ENCODE measurements around the gene PRELID1.

The PRELID1 gene

GRCh38 chr5:177317959-177318377 lies 14.4 kb downstream of the PRELID1 start:
- no peaks in the 10 kb centered on the region for H3K9me3 ChIP-seq (ENCODE audit: severe bottlenecking)
- H3K27ac ChIP-seq (ENCODE audit: poor library complexity, severe bottlenecking), result no peak overlapping the region
- peak; percentile 68 for ATAC-seq (ENCODE audit: low read depth)
- no peak for DNase-seq (ENCODE audit: low spot score)
- H3K4me1 ChIP-seq (ENCODE audit: insufficient read depth, poor library complexity, severe bottlenecking), result no peaks in the 10 kb centered on the region
- H3K4me3 ChIP-seq (ENCODE audit: severe bottlenecking), result no peak overlapping the region
- peak; percentile 98 for TF ChIP-seq CTCF (IDR thresholded peaks at IDR 0.05; ENCODE audit: poor library complexity, severe bottlenecking)
- H3K27me3 ChIP-seq (ENCODE audit: insufficient read depth, poor library complexity, severe bottlenecking), result no peaks in the 10 kb centered on the region
- 0 out of 2 replicates have a peak, but pooled peaks cover 6% of the 10 kb centered on the region for H3K36me3 ChIP-seq (ENCODE audit: low read depth)

GRCh38 chr5:177319913-177320588 lies 16.5 kb downstream of the PRELID1 start:
- Histone ChIP-seq H3K4me3 (ENCODE audit: severe bottlenecking) (no peak overlapping the region), H3K27ac (ENCODE audit: poor library complexity, severe bottlenecking) (no peak overlapping the region), H3K9me3 (ENCODE audit: severe bottlenecking) (no peaks in the 10 kb centered on the region), H3K36me3 (ENCODE audit: low read depth) (0 out of 2 replicates have a peak, but pooled peaks cover 6% of the 10 kb centered on the region), H3K27me3 (ENCODE audit: insufficient read depth, poor library complexity, severe bottlenecking) (no peaks in the 10 kb centered on the region), H3K4me1 (ENCODE audit: insufficient read depth, poor library complexity, severe bottlenecking) (no peaks in the 10 kb centered on the region)
- no peak for TF ChIP-seq CTCF (IDR thresholded peaks at IDR 0.05; ENCODE audit: poor library complexity, severe bottlenecking)
- no peak for DNase-seq (ENCODE audit: low spot score)
- ATAC-seq (ENCODE audit: low read depth), result no peak; the same call in 2 of the 3 replicates

GRCh38 chr5:177320879-177321278 lies 17.3 kb downstream of the PRELID1 start:
- H3K4me1 ChIP-seq (ENCODE audit: insufficient read depth, poor library complexity, severe bottlenecking), result no peaks in the 10 kb centered on the region
- no peak overlapping the region for H3K4me3 ChIP-seq (ENCODE audit: severe bottlenecking)
- DNase-seq (ENCODE audit: low spot score) (no peak), ATAC-seq (ENCODE audit: low read depth) (no peak)
- no peak overlapping the region for H3K27ac ChIP-seq (ENCODE audit: poor library complexity, severe bottlenecking)
- H3K9me3 ChIP-seq (ENCODE audit: severe bottlenecking), result no peaks in the 10 kb centered on the region
- no peaks in the 10 kb centered on the region for H3K27me3 ChIP-seq (ENCODE audit: insufficient read depth, poor library complexity, severe bottlenecking)
- no peak for TF ChIP-seq CTCF (IDR thresholded peaks at IDR 0.05; ENCODE audit: poor library complexity, severe bottlenecking)
- 0 out of 2 replicates have a peak, but pooled peaks cover 6% of the 10 kb centered on the region for H3K36me3 ChIP-seq (ENCODE audit: low read depth)

GRCh38 chr5:177325868-177326381 lies 22.3 kb downstream of the PRELID1 start:
- peaks cover 26% of the 10 kb centered on the region for H3K36me3 ChIP-seq (ENCODE audit: low read depth)
- H3K9me3 ChIP-seq (ENCODE audit: severe bottlenecking), result no peaks in the 10 kb centered on the region
- no peak overlapping the region for H3K27ac ChIP-seq (ENCODE audit: poor library complexity, severe bottlenecking)
- DNase-seq (ENCODE audit: low spot score), result no peak
- no peaks in the 10 kb centered on the region for H3K27me3 ChIP-seq (ENCODE audit: insufficient read depth, poor library complexity, severe bottlenecking)
- peak; percentile 47; the same call in 1 of the 3 replicates for ATAC-seq (ENCODE audit: low read depth)
- no peak overlapping the region for H3K4me3 ChIP-seq (ENCODE audit: severe bottlenecking)
- peaks cover 11% of the 10 kb centered on the region for H3K4me1 ChIP-seq (ENCODE audit: insufficient read depth, poor library complexity, severe bottlenecking)
- no peak for TF ChIP-seq CTCF (IDR thresholded peaks at IDR 0.05; ENCODE audit: poor library complexity, severe bottlenecking)
